ENCODE data around the gene SLC43A2.

DNA sequence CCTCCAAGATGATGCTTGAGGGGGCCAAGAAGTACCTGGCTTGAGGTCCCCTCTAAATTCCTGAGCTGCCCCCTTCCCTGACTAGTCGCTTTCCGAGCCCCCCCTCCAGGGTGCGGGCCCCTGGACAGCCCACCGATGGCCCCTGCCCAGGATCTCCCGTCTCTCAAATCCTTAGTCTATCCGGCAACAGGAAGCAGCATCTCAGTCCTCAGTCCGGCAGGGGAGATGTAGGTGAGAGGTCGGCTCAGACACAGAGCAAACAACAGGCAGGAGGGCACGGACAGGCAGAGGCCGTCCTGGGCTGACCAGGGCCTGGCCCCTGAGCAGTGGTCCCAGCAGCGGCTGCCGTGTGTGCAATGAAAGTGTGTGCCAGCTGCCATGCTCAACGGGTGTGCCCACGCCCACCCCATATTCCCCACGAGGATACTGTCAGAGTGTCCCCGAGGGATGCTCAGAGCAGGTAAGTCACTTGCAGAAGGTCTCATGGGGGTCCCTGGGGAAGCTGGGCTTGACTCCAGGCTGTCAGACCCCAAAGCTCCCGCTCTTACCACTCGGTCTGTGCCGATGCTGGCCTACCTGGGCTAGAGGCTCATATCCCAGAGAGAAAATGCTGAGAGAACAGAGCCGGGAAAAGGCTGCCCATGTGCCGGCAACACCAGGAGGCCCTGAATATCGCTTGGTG lies 7.2 kb downstream of the SLC43A2 start:
- TF ChIP-seq EZH2 (IDR thresholded peaks at IDR 0.05; ENCODE audit: low read length, missing control alignments), result no peak
- TF ChIP-seq, protein P1, sequence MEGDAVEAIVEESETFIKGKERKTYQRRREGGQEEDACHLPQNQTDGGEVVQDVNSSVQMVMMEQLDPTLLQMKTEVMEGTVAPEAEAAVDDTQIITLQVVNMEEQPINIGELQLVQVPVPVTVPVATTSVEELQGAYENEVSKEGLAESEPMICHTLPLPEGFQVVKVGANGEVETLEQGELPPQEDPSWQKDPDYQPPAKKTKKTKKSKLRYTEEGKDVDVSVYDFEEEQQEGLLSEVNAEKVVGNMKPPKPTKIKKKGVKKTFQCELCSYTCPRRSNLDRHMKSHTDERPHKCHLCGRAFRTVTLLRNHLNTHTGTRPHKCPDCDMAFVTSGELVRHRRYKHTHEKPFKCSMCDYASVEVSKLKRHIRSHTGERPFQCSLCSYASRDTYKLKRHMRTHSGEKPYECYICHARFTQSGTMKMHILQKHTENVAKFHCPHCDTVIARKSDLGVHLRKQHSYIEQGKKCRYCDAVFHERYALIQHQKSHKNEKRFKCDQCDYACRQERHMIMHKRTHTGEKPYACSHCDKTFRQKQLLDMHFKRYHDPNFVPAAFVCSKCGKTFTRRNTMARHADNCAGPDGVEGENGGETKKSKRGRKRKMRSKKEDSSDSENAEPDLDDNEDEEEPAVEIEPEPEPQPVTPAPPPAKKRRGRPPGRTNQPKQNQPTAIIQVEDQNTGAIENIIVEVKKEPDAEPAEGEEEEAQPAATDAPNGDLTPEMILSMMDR (conservative IDR thresholded peaks at IDR 0.05 in 1 of 2, IDR thresholded peaks at IDR 0.05 in 1 of 2; ENCODE audit: low read depth in 1 of 2, low read length in 2 of 2), result no peak
